CD4-positive, alpha-beta T cell treated with Interleukin-4 for 1 hour (primary cell): ENCODE data around the gene SDC1.

ENCODE experiments used
- DNase-seq, 2 donors: peaks; one replicate each; pipeline ENCODE4 v3.0.0-alpha.2; 2020 to 2022

SDC1 gene

GRCh38 chr2:20212871-20213503, 11.9 kb downstream of the SDC1 start:
- DNase-seq, result no peak

- DNase-seq, result no peak
These were observed 12.5 kb downstream of the SDC1 start for GRCh38 chr2:20212459-20212870.

GRCh38 chr2:20211860-20212458, 13.0 kb downstream of the SDC1 start:
- DNase-seq, result no peak

- no peak for DNase-seq
These were observed 13.5 kb downstream of the SDC1 start for GRCh38 chr2:20211420-20211819.

GRCh38 chr2:20210462-20210861, 14.5 kb downstream of the SDC1 start:
- DNase-seq, result no peak

GRCh38 chr2:20209373-20210109, 15.4 kb downstream of the SDC1 start:
- DNase-seq, result no peak

- no peak for DNase-seq
These were observed 16.5 kb downstream of the SDC1 start for GRCh38 chr2:20208476-20208859.

GRCh38 chr2:20207051-20207450, 17.9 kb downstream of the SDC1 start:
- no peak for DNase-seq

GRCh38 chr2:20205915-20206524, 18.9 kb downstream of the SDC1 start:
- DNase-seq, result no peak

- no peak for DNase-seq
These were observed 19.9 kb downstream of the SDC1 start for GRCh38 chr2:20205069-20205468.

- DNase-seq, result no peak
These were observed 21.3 kb downstream of the SDC1 start for GRCh38 chr2:20203521-20204225.

- DNase-seq, result no peak
These were observed 21.9 kb downstream of the SDC1 start for GRCh38 chr2:20203072-20203471.

- no peak for DNase-seq
These were observed 23.3 kb downstream of the SDC1 start for GRCh38 chr2:20201671-20202070.

GRCh38 chr2:20200697-20201555, 24.0 kb downstream of the SDC1 start:
- no peak for DNase-seq

- no peak for DNase-seq
These were observed 25.2 kb downstream of the SDC1 start for GRCh38 chr2:20199633-20200270.

- DNase-seq, result no peak
These were observed 25.9 kb downstream of the SDC1 start for GRCh38 chr2:20198796-20199632.

- DNase-seq, result no peak
These were observed 26.9 kb downstream of the SDC1 start for GRCh38 chr2:20198001-20198400.

- DNase-seq, result no peak
These were observed 27.7 kb downstream of the SDC1 start for GRCh38 chr2:20197192-20197591.

- DNase-seq, result no peak
These were observed 28.2 kb downstream of the SDC1 start for GRCh38 chr2:20196657-20197161.

- no peak for DNase-seq
These were observed 28.8 kb downstream of the SDC1 start for GRCh38 chr2:20196053-20196656.
